Measurements from ENCODE around the gene WNT1. TPM values are rescaled to one million over a fixed set of nuclear protein-coding genes. Genes with fewer than 3 reads are reported as not detected.

Gene WNT1
- total RNA-seq, 1 experiment from 2014 or later = not detected

GRCh38 chr12:49010092-49010668, 32.1 kb downstream of the WNT1 start:
- Histone ChIP-seq H3T11ph (ENCODE audit: low read length) (no peak overlapping the region), H2BK5ac (ENCODE audit: insufficient read length, low read length) (no peak overlapping the region), H4K20me1 (ENCODE audit: control insufficient read depth, insufficient read depth, insufficient read length) (no peaks in the 10 kb centered on the region), H3K27ac (ENCODE audit: insufficient read length, low read depth, low read length) (no peak overlapping the region), H3K79me1 (ENCODE audit: insufficient read depth, low read depth, low read length, poor library complexity, severe bottlenecking) (no peaks in the 10 kb centered on the region), H4K8ac (replicated peaks; ENCODE audit: insufficient read length, low read depth, low read length) (no peak overlapping the region), H2BK12ac (ENCODE audit: insufficient read length, low read depth, low read length) (no peak overlapping the region), H2BK20ac (ENCODE audit: low read depth, low read length, poor library complexity, severe bottlenecking) (no peak overlapping the region), H3K4me2 (ENCODE audit: insufficient read depth, insufficient read length, low read length) (no peak overlapping the region), H3K56ac (ENCODE audit: insufficient read length, low read depth, low read length) (no peak overlapping the region), H2BK15ac (ENCODE audit: low read depth, low read length) (no peak overlapping the region), H3K23ac (ENCODE audit: insufficient read length, low read depth, low read length) (no peak overlapping the region), H3K4ac (ENCODE audit: low read depth, low read length) (no peak overlapping the region), H3K4me1 (ENCODE audit: insufficient read depth, low read length) (no peaks in the 10 kb centered on the region), H4K91ac (ENCODE audit: insufficient read length, low read depth, low read length) (no peak overlapping the region), H2AK5ac (ENCODE audit: insufficient read length, low read length) (no peak overlapping the region), H3K14ac (ENCODE audit: insufficient read depth, low read length) (no peak overlapping the region), H3K23me2 (ENCODE audit: insufficient read length, low read depth, low read length, poor library complexity, severe bottlenecking) (no peaks in the 10 kb centered on the region), H3K27me3 (ENCODE audit: insufficient read depth, low read length) (no peaks in the 10 kb centered on the region), H3K9me3 (ENCODE audit: control insufficient read depth, low read depth, low read length) (no peaks in the 10 kb centered on the region), H4K5ac (ENCODE audit: insufficient read length, low read depth, low read length) (no peak overlapping the region), H3K79me2 (ENCODE audit: insufficient read depth, low read length) (no peaks in the 10 kb centered on the region), H2AFZ (ENCODE audit: low read length) (no peak overlapping the region), H2BK120ac (ENCODE audit: low read depth, low read length, poor library complexity, severe bottlenecking) (no peak overlapping the region), H3K9ac (ENCODE audit: extremely low read depth, insufficient read length, low read length) (no peak overlapping the region), H3K18ac (ENCODE audit: insufficient read length, low read depth, low read length) (no peak overlapping the region)
- Mint-ChIP-seq H3K9me3 (no peaks in the 10 kb centered on the region), H3K4me1 (peaks cover 4 to 5% of the 10 kb centered on the region in 2 experiments; a peak in 3 of 4 replicates), H3K36me3 (ENCODE audit: insufficient read depth in 1 of 3, low read depth in 3 of 3) (peaks cover 0 to 5% (median 2%) of the 10 kb centered on the region in 3 experiments; a peak in 2 of 7 replicates), H3K27ac (no peak overlapping the region), H3K4me3 (no peak overlapping the region), H3K27me3 (ENCODE audit: low read depth) (no peaks in the 10 kb centered on the region; the same call in 1 of the 2 replicates)
- no peak for DNase-seq
- TF ChIP-seq CTCF (conservative IDR thresholded peaks at IDR 0.05) = no peak
- WGBS (ENCODE audit: extremely low coverage, insufficient read length, low lambda C conversion rate) = no CpG with 5 or more reads among the region's 3 CpGs

All from H9 (cell line).